NCI-H2081 treated with DMSO at 0.1 percent for 48 hours (cell line): ENCODE results near the gene HMX3.
"Not testable (repeated sequence)": the region's sequence is repeated elsewhere in the genome, so short reads cannot be mapped to it uniquely, and the experiment has no call there.

Source experiments
- DNase-seq: peaks from one replicate; lab custom pipeline; 2025; lab: John Stamatoyannopoulos, UW

HMX3 gene

DNA sequence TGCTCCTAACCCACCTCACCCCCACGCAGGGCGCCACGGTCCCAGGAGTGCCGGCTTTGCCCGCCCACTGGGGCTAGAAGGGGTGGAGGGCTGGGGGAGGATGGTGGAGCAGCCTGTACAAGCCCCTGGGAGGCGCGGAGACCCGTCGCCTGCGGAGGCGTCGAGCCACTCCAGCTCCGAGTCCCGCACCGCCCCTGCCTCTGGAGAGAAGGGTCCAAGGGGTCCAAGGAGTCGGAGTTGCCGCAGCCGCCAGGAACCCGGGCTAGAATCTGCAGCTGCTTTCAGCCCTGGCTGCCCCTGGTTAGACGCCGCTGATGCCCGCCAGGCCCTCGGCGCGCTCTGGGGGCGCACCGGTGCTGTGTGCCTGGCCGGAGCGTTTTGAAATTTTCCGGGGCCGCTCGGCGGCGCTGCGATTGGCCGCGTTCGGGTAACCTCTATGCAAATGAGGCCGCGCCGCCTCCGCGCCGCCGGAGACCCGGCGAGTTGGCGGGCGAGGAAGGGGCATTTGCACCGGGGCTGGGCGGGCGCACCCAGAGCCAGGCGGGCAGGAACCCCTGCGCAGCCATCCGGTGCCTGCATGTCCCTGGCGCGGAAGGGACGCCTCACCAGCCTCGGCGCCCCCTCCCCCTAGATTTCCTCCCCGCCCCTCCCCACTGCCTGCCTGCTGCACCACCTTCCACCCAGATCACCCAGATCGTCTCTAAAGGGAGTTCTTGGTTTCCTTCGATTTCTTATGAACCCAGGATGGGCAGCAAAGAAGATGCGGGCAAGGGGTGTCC is 12.1 kb downstream of the HMX3 start, which contains the start of gene HMX2:
Gene HMX2 (plus strand): TSS at position 502 of the 779 bp plus-strand sequence. CDS start 243 bp downstream, at position 745.
- DNase-seq = no peak

DNA sequence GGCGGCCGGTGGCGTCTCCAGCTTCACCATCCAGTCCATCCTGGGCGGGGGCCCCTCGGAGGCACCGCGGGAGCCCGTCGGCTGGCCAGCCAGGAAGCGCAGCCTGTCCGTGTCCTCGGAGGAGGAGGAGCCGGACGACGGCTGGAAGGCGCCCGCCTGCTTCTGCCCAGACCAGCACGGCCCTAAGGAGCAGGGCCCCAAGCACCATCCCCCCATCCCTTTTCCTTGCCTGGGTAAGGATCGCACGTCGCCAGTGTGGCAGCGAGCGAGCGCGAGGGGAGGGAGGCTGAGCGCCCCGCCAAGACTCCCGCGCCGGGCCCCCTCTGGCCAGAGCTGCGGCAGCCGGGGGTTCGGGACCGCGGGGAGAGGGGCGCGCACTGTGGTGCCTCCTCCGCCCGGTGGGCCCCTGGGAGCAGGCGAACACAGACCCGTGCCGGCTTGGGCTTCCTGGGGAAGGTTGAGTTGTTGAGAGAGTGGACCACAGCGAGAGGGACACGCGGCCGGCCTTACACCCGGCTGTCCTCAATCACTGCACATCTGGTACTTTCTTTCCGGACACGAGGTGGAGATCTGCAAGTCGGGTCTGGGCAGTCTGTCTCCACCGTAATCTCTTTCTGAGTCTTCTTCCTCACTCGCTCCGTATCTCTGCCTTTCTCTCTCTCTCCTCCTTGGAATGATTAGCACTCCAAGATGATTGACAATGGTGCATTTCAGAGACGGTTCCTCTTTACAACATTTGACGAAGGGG is 12.8 kb downstream of the HMX3 start:
- no peak for DNase-seq

DNA sequence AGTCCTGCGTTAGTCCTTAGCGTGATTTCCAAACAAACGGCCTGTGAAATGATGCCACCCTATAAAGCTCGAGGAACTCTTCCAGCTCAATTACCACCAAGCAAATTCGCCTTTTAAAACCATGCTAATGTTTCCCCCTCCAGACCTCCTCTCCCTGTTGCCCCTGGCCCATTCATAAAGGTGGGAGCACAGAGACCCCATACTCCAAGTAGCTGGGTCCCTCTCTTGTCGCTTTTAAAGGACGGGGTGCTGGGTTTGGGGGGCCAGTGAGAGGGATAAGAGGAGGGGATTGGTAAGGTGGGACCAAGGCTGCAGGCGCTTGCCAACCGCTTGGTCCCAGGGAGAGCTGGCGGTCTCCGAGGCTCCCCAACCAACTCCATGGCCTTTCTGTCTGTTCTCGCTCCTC is 13.4 kb downstream of the HMX3 start:
- no peak for DNase-seq

DNA sequence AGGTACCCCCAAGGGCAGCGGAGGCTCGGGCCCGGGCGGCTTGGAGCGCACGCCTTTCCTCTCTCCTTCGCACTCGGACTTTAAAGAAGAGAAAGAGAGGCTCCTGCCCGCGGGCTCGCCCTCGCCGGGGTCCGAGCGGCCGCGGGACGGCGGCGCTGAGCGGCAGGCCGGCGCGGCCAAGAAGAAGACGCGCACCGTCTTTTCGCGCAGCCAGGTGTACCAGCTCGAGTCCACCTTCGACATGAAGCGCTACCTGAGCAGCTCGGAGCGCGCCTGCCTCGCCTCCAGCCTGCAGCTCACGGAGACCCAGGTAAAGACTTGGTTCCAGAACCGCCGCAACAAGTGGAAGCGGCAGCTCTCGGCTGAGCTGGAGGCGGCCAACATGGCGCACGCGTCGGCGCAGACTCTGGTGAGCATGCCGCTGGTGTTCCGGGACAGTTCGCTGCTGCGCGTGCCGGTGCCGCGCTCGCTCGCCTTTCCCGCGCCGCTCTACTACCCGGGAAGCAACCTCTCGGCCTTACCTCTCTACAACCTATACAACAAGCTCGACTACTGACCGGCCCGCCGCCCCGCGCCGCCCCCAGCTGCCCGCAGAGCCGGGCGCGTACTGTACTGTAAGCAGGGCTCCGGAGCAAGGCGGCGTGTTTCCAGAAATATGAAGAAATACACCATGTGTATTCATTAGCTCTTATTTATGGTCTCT is 13.9 kb downstream of the HMX3 start:
- no peak for DNase-seq

DNA sequence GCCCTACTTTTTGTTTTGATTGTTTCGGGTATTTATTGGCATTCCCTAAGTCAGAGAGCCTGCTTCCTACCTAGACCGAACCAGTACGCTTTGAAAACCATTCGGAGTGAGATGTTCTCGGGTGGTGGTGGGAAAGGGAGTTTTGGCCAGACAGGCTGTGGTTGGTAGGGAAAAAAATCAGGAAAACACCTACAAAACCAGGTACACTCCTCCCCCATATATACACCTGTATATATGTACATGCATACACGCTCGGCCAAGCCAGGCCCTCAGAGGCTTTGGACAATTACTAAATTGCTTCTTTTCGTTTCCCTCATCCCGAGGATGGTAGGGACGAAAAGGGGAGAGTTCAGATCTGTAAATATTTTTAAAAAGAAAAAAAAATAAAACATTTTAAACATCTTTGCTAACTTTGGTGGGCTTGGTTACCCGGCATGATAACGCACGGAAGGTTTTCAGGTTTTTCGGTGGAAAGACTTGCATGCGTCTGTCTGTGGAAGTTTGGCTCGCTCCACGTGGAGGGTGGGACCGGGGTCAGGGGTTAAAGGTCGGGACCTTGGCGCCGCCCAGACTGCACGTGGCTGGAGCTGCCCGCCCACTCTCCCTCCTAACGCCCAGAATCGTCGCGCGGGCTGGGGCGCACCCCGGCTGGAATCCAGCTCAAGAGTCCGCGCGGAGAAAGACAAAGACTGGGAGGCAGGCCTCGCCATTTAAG is 14.7 kb downstream of the HMX3 start:
- no peak for DNase-seq

DNA sequence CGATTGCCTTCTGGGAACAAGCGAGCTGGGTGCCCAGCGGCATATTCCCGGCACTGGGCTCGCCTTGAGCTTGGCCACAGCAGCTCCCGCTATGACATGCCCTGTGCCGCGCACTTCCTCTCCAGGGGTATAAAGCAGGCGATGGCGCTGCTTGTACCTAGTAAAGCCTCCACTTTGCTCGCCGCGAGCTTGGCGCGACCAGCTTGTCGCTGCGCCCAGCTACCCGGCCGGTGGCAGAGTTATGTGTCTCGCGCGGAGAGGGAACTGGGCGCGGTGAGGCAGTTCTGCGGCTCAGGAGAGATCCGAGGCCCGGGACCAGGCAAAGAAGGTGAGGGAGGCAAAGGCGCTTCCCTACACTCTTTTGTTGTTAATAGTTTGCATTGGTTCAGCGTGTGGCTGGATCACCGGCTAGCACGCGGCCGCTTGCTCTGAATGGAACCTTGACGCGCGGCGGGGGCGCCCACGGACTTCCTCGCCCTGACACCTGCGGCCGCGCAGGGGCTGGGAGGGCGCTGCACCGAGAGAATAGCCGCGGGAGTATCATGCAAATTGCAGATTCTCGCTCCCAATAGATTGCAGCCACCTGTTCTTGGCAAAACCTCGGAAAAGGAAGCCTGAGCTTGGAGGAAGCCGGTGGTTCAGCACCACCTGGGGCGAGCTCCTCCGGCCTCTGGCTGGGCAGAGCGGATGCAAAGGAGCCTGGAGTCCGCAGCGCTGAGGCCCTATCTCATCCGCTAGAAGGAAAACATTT is 15.4 kb downstream of the HMX3 start:
- no peak for DNase-seq

DNA sequence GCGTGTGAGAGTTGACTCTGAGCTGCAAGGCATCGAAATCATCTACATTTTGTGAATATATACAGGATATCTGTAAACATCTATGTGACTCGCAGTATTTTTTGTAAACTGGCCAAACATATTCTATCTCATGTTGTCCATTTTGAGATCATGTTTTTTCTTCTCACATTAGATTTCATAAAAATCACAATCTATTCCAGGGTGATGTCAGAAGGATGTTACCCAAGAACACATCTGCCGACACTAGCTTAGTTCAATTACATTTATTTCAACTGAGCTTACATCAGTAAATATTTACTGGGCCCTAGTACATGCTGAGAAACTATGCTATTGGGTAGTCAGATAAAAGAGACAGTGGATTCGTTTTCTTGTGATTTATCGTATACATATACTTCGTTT is 16.0 kb downstream of the HMX3 start:
- DNase-seq = no peak

DNA sequence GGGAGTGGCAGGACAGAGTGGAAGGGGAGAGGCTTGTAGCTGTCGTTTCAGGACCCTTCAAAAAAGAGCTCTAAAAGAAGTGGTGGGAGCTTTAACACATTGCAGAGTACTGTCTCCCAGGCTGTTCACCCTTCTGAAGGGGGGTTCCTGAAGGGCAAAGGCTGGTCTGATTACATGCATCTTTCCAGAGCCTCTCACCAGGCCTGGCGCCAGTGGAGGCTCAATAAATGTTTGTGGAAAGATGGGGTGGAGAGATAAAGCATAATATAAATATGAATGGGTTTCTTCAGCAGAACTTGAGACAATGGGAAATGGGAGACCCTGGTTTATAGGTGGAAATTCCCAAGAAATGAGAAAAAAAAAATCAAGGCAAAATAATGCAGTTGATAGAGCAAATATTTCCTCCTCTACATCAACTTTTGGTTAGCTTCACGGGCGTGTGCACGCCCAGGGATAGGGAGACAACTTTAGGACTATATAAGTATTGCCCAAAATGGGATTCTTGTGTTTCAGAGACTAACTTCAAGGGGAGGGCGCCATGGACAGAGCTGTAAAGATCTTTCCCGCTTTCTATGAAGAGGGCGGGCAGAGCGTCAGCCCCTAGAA is 17.8 kb downstream of the HMX3 start:
- no peak for DNase-seq

DNA sequence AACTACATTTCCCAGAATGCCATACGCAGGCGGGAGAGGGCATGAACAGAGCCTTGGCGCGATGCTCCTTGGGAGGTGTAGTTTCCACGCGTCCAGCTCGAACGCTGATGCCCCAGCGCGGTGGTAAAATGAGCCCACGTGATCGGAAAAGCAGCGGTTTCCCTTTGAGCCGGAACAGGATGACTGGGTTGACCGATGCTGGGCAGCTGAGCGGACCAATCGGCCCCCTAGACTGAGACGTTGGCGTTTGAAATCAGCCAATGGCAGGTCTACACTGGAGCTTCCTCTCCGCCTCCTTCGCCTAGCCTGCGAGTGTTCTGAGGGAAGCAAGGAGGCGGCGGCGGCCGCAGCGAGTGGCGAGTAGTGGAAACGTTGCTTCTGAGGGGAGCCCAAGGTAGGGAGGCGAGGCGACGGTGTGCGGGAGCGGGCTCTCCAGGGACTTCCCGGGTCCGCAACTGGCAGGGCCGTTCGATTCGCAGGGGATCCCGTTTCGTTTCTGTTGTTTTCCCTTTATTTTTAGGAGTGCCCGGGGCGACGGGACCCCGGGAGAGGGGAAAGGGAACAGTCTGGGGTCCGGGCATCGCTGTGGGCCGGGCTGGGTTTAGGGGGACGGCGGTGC is 18.4 kb downstream of the HMX3 start, which contains the start of gene BUB3:
Gene BUB3 (plus strand): TSS at position 311 of the 619 bp plus-strand sequence. CDS start 516 bp downstream, outside the sequence.
- peak; percentile 95 for DNase-seq

DNA sequence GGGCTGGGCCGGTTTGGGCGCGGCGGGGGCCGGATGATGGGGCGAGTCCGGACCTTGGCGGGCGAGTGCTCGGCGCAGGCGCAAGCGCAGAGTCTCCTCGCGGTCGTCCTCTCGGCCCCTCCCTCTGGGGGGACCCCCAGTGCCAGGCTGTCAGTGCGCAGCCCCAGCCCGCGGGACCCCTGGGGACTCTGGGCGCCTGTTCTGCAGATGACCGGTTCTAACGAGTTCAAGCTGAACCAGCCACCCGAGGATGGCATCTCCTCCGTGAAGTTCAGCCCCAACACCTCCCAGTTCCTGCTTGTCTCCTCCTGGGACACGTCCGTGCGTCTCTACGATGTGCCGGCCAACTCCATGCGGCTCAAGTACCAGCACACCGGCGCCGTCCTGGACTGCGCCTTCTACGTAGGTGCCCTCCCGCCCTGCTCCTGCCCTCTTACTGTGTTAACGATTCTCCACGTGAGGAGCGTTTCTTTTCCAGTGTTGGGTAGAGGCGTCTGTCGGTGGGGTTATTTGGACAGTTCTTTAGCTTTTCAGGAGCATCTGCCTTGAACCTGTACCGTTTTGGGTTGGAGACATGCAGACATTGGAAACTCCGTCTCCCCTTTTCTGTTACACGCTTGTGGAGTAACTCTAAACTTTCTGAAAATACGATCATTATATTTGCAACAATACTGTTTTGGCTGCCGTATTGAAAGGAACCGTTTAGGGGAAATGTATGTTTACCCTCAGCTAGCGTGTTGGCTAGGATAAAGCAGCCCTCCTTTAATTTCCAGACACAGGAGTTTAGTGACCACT is 19.1 kb downstream of the HMX3 start:
- DNase-seq = no peak

DNA sequence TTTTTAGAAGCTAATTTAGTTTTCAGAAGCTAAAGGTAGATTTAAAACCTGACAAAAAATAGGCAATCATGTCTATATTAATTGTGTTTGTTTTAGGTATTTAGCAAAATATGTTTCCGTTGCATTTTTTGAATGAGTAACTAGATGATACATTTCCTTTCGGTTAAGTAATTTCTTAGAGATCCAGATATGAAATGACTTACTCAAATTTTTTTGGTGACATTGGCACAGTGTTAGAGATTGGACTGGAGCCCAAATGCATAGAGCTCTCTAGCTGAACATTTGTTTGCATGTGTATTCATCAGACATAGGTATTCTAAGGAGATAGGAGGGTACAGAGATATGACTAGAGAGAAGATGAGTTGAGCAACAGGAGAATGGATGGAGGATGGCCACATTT is 20.3 kb downstream of the HMX3 start:
- no peak for DNase-seq

DNA sequence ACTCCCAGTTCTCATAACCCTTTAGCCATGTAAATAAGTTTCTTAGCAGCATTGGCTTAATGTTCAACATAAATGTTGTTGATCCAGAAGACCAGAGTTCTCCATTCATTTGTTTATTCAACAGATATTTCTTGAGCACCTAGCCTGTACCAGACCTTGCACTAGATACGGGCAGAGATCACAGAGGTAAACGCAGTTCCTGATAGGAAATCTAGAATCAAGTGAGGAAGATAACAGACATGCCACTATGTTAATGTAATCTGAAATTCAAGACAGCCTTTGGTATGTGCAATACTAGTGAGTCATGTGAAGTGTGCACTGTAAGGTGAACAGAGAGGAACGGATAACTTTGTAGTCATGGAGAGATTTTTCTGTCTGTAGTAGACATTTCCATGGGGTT is 21.4 kb downstream of the HMX3 start:
- DNase-seq = no peak

DNA sequence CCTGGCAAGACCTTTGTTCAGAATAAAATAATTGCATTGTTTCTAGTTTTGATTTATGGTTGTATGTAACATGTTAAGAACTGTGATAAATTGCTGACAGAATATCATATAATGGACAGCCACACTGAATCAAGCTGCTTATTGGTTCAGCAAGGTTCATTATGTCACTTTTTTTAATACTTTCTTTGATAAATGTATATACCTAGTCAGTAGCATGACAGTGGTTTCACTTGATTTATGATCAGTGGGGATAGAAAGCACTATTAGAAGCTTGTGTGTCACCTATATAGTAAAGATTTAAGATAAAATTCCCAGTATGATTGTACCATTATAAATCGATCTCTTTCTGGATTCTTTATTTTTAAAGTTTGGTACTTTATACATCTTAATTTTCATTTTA is 22.9 kb downstream of the HMX3 start:
- DNase-seq = no peak

DNA sequence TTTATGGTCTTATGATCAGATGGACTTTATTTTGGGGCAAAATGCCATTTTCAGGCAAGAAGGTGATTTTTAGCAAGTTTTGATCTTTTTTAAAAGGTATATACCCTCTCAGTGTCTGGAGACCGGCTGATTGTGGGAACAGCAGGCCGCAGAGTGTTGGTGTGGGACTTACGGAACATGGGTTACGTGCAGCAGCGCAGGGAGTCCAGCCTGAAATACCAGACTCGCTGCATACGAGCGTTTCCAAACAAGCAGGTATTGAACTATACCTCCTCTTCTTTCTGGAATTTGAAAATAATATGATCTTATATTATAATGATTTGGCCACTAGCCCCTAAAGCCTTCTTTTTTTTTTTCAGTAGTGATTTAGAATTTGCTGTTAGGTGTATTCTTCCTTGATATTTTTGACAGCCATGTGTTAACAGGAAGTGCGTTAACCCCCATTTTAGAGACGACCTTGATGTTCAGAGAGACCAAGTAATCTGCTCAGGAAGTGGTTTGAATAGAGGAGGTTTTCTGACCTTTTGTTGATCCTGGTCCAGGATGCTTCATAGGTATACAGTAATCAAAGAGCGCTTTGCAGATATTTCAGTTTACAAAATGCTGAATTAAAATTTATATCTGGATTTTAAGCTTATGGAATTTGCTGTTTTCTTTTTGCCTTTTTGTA is 24.7 kb downstream of the HMX3 start:
- no peak for DNase-seq

DNA sequence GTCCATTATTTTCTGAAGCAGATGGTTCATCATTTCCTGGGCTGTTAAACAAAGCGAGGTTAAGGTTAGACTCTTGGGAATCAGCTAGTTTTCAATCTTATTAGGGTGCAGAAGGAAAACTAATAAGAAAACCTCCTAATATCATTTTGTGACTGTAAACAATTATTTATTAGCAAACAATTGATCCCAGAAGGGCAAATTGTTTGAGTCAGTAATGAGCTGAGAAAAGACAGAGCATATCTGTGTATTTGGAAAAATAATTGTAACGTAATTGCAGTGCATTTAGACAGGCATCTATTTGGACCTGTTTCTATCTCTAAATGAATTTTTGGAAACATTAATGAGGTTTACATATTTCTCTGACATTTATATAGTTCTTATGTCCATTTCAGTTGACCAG is 28.5 kb downstream of the HMX3 start:
- no peak for DNase-seq

DNA sequence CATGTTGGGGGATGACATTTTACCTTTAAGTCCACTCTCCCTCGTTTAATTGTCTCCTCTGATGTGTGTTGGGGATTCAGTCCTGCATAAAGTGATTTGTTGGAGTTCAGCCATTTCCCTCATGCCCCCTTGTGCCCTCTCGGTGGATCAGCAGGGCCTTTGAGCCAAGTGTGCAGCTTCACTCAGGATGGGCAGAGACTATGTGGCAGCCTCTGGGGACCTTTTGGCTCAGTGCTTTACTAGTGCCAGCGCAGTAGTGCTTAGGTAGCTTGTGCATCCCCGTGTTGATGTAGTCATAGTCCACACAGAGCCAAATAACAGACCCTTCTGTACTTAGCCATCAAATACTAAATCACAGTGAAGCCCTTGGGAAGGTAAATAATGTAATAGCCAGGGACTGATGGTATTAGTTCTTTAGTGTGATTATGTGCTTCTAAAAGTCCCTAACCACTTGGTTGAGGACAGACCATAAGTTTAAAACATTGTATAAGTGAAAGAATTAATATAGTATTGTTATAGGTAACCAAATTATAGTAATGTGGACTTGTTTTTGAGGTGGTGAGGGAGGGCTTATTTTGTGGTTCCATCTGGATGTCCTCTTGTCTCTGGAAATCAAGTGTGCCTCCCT is 29.8 kb downstream of the HMX3 start:
- no peak for DNase-seq

DNA sequence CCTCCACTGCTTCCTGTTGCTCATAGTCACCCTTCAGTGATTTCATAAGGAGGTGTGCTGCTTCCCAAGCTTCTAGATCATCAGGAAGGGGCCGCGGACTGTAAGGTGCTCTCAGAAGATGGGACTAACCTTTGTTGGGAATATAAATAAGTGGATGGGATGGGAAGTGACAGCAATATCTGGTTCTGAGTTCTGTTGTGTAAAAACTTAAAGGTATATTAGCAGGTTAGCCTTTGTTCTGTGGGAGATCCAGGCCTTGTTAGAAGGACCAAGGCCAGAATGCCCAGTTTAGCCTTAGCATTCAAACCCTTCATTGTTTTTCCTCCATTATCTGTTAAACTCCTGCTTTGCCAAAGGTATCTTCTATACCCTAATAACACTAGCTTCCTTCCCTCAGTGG is 30.8 kb downstream of the HMX3 start:
- DNase-seq = no peak

DNA sequence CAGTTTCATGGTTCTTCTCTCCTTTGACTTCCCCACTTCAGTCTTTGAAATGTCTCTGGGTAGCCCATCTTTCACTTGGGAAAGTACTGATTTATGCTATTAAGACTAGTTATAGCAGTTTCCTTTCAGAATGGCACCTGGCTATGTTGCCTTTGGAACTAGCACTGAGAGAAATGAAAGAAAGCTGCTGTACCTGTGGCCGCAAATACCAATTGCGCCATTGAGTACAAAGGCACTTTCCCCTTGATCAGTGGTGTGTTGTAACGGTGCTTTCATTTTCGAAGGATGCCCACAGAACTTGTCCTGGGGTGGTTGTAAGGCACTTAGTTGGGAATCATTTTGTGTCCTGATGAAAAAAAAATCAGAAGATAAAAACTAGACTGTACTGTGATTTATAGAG is 35.2 kb downstream of the HMX3 start:
- DNase-seq = no peak

DNA sequence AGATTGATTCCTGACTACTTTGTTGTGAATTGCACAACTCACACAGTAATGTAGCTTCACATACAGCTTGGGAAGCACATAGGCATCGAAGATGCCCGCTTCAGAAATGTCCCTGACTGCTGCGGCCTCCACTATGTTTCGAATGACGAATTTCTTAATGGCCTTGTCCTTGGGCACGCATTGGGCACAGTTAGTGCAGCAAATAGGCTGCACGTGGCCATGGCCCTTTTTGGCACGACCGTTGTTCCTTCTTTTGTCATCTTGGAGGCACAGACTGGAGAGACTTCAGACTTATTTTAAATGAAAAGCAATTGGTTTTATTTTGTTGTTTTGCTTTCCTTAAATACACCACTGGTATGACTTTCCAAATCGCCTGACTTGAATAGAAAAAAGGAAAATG is 35.8 kb downstream of the HMX3 start:
- not testable (repeated sequence) for DNase-seq
